GM19099 (cell line): ENCODE results near the gene CTNNAL1.
A peak's percentile ranks its signal among the peaks of the same experiment; 100 is the strongest.

Source experiments
- POLR2A ChIP-seq: IDR thresholded peaks from 3 replicates; pipeline ENCODE4 v1.6.1; 2011; ENCODE audit warnings: low read depth; ENCODE audit not compliant: insufficient read length; ENCODE audit errors: extremely low read depth

The CTNNAL1 gene

GRCh38 chr9:109012876-109013678, at the start of gene CTNNAL1:
Gene CTNNAL1 (minus strand): TSS chr9:109013499. CDS start chr9:109013442, 57 bp downstream.
- TF ChIP-seq POLR2A: peak; percentile 74

GRCh38 chr9:109062543-109062942, 49.2 kb upstream of the CTNNAL1 start:
- TF ChIP-seq POLR2A: no peak

GRCh38 chr9:109060191-109060590, 46.9 kb upstream of the CTNNAL1 start:
- no peak for TF ChIP-seq POLR2A

GRCh38 chr9:109052416-109052815, 39.1 kb upstream of the CTNNAL1 start:
- TF ChIP-seq POLR2A: no peak

- TF ChIP-seq POLR2A: no peak
Measured at GRCh38 chr9:109051733-109052132, 38.4 kb upstream of the CTNNAL1 start.

GRCh38 chr9:109050444-109050843, 37.1 kb upstream of the CTNNAL1 start:
- no peak for TF ChIP-seq POLR2A

GRCh38 chr9:109048822-109049221, 35.5 kb upstream of the CTNNAL1 start:
- TF ChIP-seq POLR2A: no peak

- no peak for TF ChIP-seq POLR2A
Measured at GRCh38 chr9:109047259-109047658, 34.0 kb upstream of the CTNNAL1 start.

GRCh38 chr9:109046346-109046745, 33.0 kb upstream of the CTNNAL1 start:
- TF ChIP-seq POLR2A: no peak

GRCh38 chr9:109043578-109043977, 30.3 kb upstream of the CTNNAL1 start:
- TF ChIP-seq POLR2A: no peak

GRCh38 chr9:109040571-109040970, 27.3 kb upstream of the CTNNAL1 start:
- no peak for TF ChIP-seq POLR2A

- no peak for TF ChIP-seq POLR2A
Measured at GRCh38 chr9:109039539-109039938, 26.2 kb upstream of the CTNNAL1 start.

GRCh38 chr9:109037946-109038715, 24.8 kb upstream of the CTNNAL1 start:
- TF ChIP-seq POLR2A: no peak

GRCh38 chr9:109036744-109037680, 23.7 kb upstream of the CTNNAL1 start:
- no peak for TF ChIP-seq POLR2A
